Right lobe of liver (tissue), 6 donors: ENCODE measurements around the gene RAB14. TPM values are rescaled to one million over a fixed set of nuclear protein-coding genes. Genes with fewer than 3 reads are reported as not detected.

Experiments
- ATAC-seq, 4 donors: fragments of 200-7000 bp; cut with Tn5 transposase; one replicate each; pipeline ENCODE4 v1.9.1; 2020; ENCODE audit warnings: mild to moderate bottlenecking in 4 of 4, moderate library complexity in 4 of 4
- DNase-seq, 3 donors: peaks; one replicate each; pipeline ENCODE4 v3.0.0-alpha.2; 2020
- H3K27ac ChIP-seq, 3 donors: fragments of 200-600 bp; one replicate each; pipeline ENCODE4 v1.8.0; 2022
- H3K27me3 ChIP-seq, 2 donors: fragments of 200-600 bp; one replicate each; pipeline ENCODE4 v1.8.0; 2022
- H3K36me3 ChIP-seq, 4 donors: fragments of 200-600 bp; sonication (generic) in 1 of 4; one replicate each; pipeline versions ENCODE4 v1.5.1 to v1.8.0; 2017 to 2022; ENCODE audit warnings: control low read depth in 1 of 4
- H3K4me1 ChIP-seq, 4 donors: fragments of 200-600 bp; sonication (generic) in 1 of 4; one replicate each; pipeline versions ENCODE4 v1.5.1 to v1.8.0; 2017 to 2022; ENCODE audit warnings: control low read depth in 1 of 4
- H3K4me3 ChIP-seq, 3 donors: fragments of 200-600 bp; one replicate each; pipeline ENCODE4 v1.8.0; 2022
- H3K9me3 ChIP-seq, 4 donors: fragments of 200-600 bp; sonication (generic) in 1 of 4; one replicate each; pipeline versions ENCODE4 v1.5.1 to v1.8.0; 2017 to 2022; ENCODE audit warnings: control low read depth in 1 of 4
- CTCF ChIP-seq, 4 donors: fragments of 200-600 bp in 3 of 4; fragments of 450-650 bp in 1 of 4; IDR thresholded peaks; one replicate each; pipeline versions ENCODE4 v1.5.1 to v1.8.0; 2016 to 2022; ENCODE audit warnings: antibody characterized with exemption in 4 of 4, mild to moderate bottlenecking in 2 of 4
- POLR2A ChIP-seq: fragments of 450-650 bp; IDR thresholded peaks from one replicate; pipeline ENCODE4 v1.6.1; 2017; ENCODE audit warnings: antibody characterized with exemption, mild to moderate bottlenecking
- WGBS: methylation state at CpG from one replicate; pipeline ENCODE4 v1.1.6; 2018; ENCODE audit warnings: low coverage, low lambda C conversion rate; ENCODE audit not compliant: insufficient coverage; ENCODE audit errors: missing lambda C conversion rate; 5-methylcytosine and 5-hydroxymethylcytosine counted together
- intact Hi-C, 2 donors: fragments of 100-400 bp; cut with DNase I; formaldehyde crosslinking; loops; one replicate each; pipeline versions ENCODE4 v1.11.2 to v1.14.1; 2022
- total RNA-seq, 6 experiments: library from RNA; depleted of rRNA in 2 of 6; stranded (reverse); fragments of >200 nt in 2 of 6; fragmentation: NEBNext Ultra II Directional in 3 of 6; extraction: Animal tissue kit (Norgen Biotek cat#: 25700) in 3 of 6; gene quantifications; one replicate each; pipeline versions ENCODE4 v1.1.0 to v1.2.4, GENCODE V29; 2016 to 2023
- donor health status: DM: no; HTN: yes; CAD: no.
- donor health status: DM: no; HTN: no; CAD: no.
- donor health status: DM: no; HTN: no; CAD: no.
- donor health status: DM: no; HTN: yes; CAD: no.
- donor health status: DM: no; HTN: yes; CAD: no.

Gene RAB14
- total RNA-seq, 6 experiments from 2014 or later: 29.0 to 65.1 (median 53.5) TPM

GRCh38 chr9:121232251-121232650 is 30.6 kb upstream of the RAB14 start:
- intact Hi-C loops: no loop called here
- no peaks in the 10 kb centered on the region for H3K4me1 ChIP-seq
- H3K27me3 ChIP-seq: no peaks in the 10 kb centered on the region
- DNase-seq (no peak), ATAC-seq (no peak)
- H3K4me3 ChIP-seq: no peak overlapping the region
- TF ChIP-seq CTCF (IDR thresholded peaks at IDR 0.05): no peak
- no peak for TF ChIP-seq POLR2A
- no peak overlapping the region for H3K27ac ChIP-seq
- H3K9me3 ChIP-seq: no peaks in the 10 kb centered on the region
- H3K36me3 ChIP-seq: no peaks in the 10 kb centered on the region
- WGBS: 86% methylated on average over 4 of the region's 4 CpGs

- no peak overlapping the region for H3K4me3 ChIP-seq
- H3K9me3 ChIP-seq: no peaks in the 10 kb centered on the region
- H3K27ac ChIP-seq: no peak overlapping the region
- no peak for ATAC-seq
- no peak for DNase-seq
- intact Hi-C loops: no loop called here
- 82% methylated on average over 4 of the region's 5 CpGs for WGBS
- TF ChIP-seq CTCF (IDR thresholded peaks at IDR 0.05): no peak
- TF ChIP-seq POLR2A: no peak
- H3K27me3 ChIP-seq: no peaks in the 10 kb centered on the region
- H3K36me3 ChIP-seq: no peaks in the 10 kb centered on the region
- no peaks in the 10 kb centered on the region for H3K4me1 ChIP-seq
These were observed 28.6 kb upstream of the RAB14 start for GRCh38 chr9:121230256-121230655.

- Histone ChIP-seq H3K36me3 (no peaks in the 10 kb centered on the region), H3K27ac (no peak overlapping the region), H3K4me1 (no peaks in the 10 kb centered on the region), H3K27me3 (no peaks in the 10 kb centered on the region), H3K4me3 (no peak overlapping the region), H3K9me3 (no peaks in the 10 kb centered on the region)
- no peak for DNase-seq
- ATAC-seq: no peak
- no peak for TF ChIP-seq POLR2A
- TF ChIP-seq CTCF (IDR thresholded peaks at IDR 0.05): no peak
- intact Hi-C loops: no loop called here
- 69% methylated on average over 3 of the region's 4 CpGs for WGBS
These were observed 26.2 kb upstream of the RAB14 start for GRCh38 chr9:121227862-121228261.

GRCh38 chr9:121226175-121226574 is 24.5 kb upstream of the RAB14 start:
- DNase-seq (no peak), ATAC-seq (no peak)
- no peaks in the 10 kb centered on the region for H3K4me1 ChIP-seq
- no peak overlapping the region for H3K4me3 ChIP-seq
- no peaks in the 10 kb centered on the region for H3K36me3 ChIP-seq
- no peaks in the 10 kb centered on the region for H3K9me3 ChIP-seq
- no peak for TF ChIP-seq POLR2A
- TF ChIP-seq CTCF (IDR thresholded peaks at IDR 0.05): no peak
- H3K27ac ChIP-seq: no peak overlapping the region
- no peaks in the 10 kb centered on the region for H3K27me3 ChIP-seq
- 73% methylated on average over 2 of the region's 2 CpGs for WGBS
- intact Hi-C loops: no loop called here

GRCh38 chr9:121225240-121225639 is 23.6 kb upstream of the RAB14 start:
- intact Hi-C loops: no loop called here
- TF ChIP-seq CTCF (IDR thresholded peaks at IDR 0.05): no peak
- no peak for TF ChIP-seq POLR2A
- H3K36me3 ChIP-seq: no peaks in the 10 kb centered on the region

More at GRCh38 chr9:121225240-121225639, 23.6 kb upstream of the RAB14 start:
- no peaks in the 10 kb centered on the region for H3K4me1 ChIP-seq
- H3K9me3 ChIP-seq: no peaks in the 10 kb centered on the region
- no peak for DNase-seq
- H3K4me3 ChIP-seq: no peak overlapping the region
- no peak for ATAC-seq
- WGBS: 76% methylated on average over 4 of the region's 5 CpGs
- H3K27me3 ChIP-seq: no peaks in the 10 kb centered on the region
- H3K27ac ChIP-seq: no peak overlapping the region
